Heart left ventricle (tissue), 13 donors: ENCODE measurements around the gene FOXP1.

Experiments
- POLR2A ChIP-seq, 2 donors: fragments of 450-650 bp; IDR thresholded peaks; one replicate each; pipeline ENCODE4 v1.6.1; 2017; ENCODE audit warnings: antibody characterized with exemption in 2 of 2, mild to moderate bottlenecking in 2 of 2, moderate library complexity in 2 of 2
- TF ChIP-seq, protein P1 (sequence below), 12 donors: fragments of 200-600 bp; sonication (generic) in 4 of 12; IDR thresholded peaks; one replicate each; pipeline versions ENCODE4 v1.5.0 to v1.8.0; 2018 to 2022; ENCODE audit warnings: antibody characterized with exemption in 12 of 12, mild to moderate bottlenecking in 5 of 12
- donor health status: ischemic (EF 13 %, LVEDD 7.1; RV severe dilation, severe dysfunction).
- donor health status: DM: no; HTN: yes; CAD: no.
- donor health status: DM: no; HTN: no; CAD: no.
- donor health status: ischemic (EF 25% LVEDD 6.9; RV normal size, moderate dysfunction).
- donor health status: ischemic (EF 25% LVEDD 5.7; RV mildly dilated, moderate dysfunction).
- donor health status: ischemic (EF 35%, LVEDD 5.7; RV mildly dilated, moderate dysfunction).
- donor health status: nonischemic (EF 11% LVEDD 7.7; RV severe dilation, severe dysfunction).
- donor health status: DM: yes; HTN: yes; CAD: no.
- donor health status: PGD.
- donor health status: ischemic (EF 29% LVEDD 5.4; RV normal size, mild dysfunction).
- donor health status: nonischemic (EF 23%, LVEDD 6.1; RV moderate dilation, normal function).

DNA sequence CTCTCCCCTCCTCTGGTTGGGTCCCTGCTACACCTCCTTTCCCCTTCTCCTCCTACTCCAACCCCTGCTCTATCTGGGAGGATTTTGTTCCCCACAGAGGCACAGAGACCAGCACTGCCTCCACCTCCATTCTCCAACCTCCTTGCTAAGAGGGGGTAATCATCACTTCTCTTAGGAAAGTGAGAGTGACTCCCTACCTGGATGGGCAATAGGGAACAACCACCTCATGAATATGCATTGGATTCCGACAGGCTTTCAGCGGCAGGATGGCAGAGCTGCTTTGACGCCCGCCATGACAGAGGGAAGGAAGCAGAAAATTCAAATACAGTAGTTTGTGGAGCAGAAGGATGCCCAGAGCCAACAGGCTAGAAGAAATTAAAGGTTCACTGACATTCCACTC, 656.3 kb downstream of the FOXP1 start:
- TF ChIP-seq, protein P1, sequence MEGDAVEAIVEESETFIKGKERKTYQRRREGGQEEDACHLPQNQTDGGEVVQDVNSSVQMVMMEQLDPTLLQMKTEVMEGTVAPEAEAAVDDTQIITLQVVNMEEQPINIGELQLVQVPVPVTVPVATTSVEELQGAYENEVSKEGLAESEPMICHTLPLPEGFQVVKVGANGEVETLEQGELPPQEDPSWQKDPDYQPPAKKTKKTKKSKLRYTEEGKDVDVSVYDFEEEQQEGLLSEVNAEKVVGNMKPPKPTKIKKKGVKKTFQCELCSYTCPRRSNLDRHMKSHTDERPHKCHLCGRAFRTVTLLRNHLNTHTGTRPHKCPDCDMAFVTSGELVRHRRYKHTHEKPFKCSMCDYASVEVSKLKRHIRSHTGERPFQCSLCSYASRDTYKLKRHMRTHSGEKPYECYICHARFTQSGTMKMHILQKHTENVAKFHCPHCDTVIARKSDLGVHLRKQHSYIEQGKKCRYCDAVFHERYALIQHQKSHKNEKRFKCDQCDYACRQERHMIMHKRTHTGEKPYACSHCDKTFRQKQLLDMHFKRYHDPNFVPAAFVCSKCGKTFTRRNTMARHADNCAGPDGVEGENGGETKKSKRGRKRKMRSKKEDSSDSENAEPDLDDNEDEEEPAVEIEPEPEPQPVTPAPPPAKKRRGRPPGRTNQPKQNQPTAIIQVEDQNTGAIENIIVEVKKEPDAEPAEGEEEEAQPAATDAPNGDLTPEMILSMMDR (IDR thresholded peaks at IDR 0.05) = no peak
- no peak for TF ChIP-seq POLR2A (IDR thresholded peaks at IDR 0.05)
